Uterus (tissue), 2 donors: ENCODE data around the gene PUM2.

Experiments used
- CTCF ChIP-seq, 4 experiments: fragments of 200-600 bp in 2 of 4; fragments of 450-650 bp in 2 of 4; sonication (generic) in 2 of 4; IDR thresholded peaks; one replicate each; pipeline ENCODE4 v1.5.1; 2016 to 2019; ENCODE audit warnings: antibody characterized with exemption in 4 of 4, mild to moderate bottlenecking in 2 of 4, moderate library complexity in 1 of 4
- POLR2A ChIP-seq, 2 donors: fragments of 450-650 bp; IDR thresholded peaks; one replicate each; pipeline ENCODE4 v1.6.1; 2016; ENCODE audit warnings: antibody characterized with exemption in 2 of 2, mild to moderate bottlenecking in 1 of 2, moderate library complexity in 1 of 2

- no peak for TF ChIP-seq CTCF (IDR thresholded peaks at IDR 0.05)
- no peak for TF ChIP-seq POLR2A (IDR thresholded peaks at IDR 0.05)
Observed at GRCh38 chr2:20327370-20327769, 23.3 kb downstream of the PUM2 start.
